VCaP (cell line): ENCODE measurements around the gene SLC15A3.

Experiments
- H3K27ac ChIP-seq: fragments of 450-650 bp; 2 replicates; pipeline ENCODE4 v1.5.1; 2017
- CTCF ChIP-seq: fragments of 450-650 bp; conservative IDR thresholded peaks from 2 replicates; pipeline ENCODE4 v1.5.1; 2017; ENCODE audit warnings: mild to moderate bottlenecking, moderate library complexity

The SLC15A3 gene

GRCh38 chr11:60952742-60953170 is 780 bp upstream of the SLC15A3 start:
- no peak for TF ChIP-seq CTCF
- no peak overlapping the region for H3K27ac ChIP-seq

GRCh38 chr11:60951606-60951903 is 421 bp downstream of the SLC15A3 start:
- TF ChIP-seq CTCF: no peak
- no peak overlapping the region for H3K27ac ChIP-seq

GRCh38 chr11:60950933-60951605 is 907 bp downstream of the SLC15A3 start:
- TF ChIP-seq CTCF: no peak
- H3K27ac ChIP-seq: no peak overlapping the region

GRCh38 chr11:60950024-60950423 is 2.0 kb downstream of the SLC15A3 start:
- TF ChIP-seq CTCF: no peak
- no peak overlapping the region for H3K27ac ChIP-seq

- H3K27ac ChIP-seq: no peak overlapping the region
- no peak for TF ChIP-seq CTCF
These were observed 3.7 kb downstream of the SLC15A3 start for GRCh38 chr11:60948250-60948649.

GRCh38 chr11:60947700-60948099 is 4.3 kb downstream of the SLC15A3 start:
- no peak for TF ChIP-seq CTCF
- H3K27ac ChIP-seq: no peak overlapping the region

GRCh38 chr11:60946601-60947264 is 5.2 kb downstream of the SLC15A3 start:
- H3K27ac ChIP-seq: no peak overlapping the region
- no peak for TF ChIP-seq CTCF
